Activated T-cell treated with anti-CD3 and anti-CD28 coated beads, Interleukin-2, amount 50 U/mL, for 24 hours (primary cell): ENCODE measurements around the gene OLFML2A.

Source experiments
- DNase-seq: peaks from one replicate; pipeline ENCODE4 v3.0.0-alpha.2; 2020
- H3K27ac Mint-ChIP-seq: 2 replicates; pipeline ENCODE4 v1.8.0; 2020; ENCODE audit warnings: mild to moderate bottlenecking, mixed read lengths
- H3K27me3 Mint-ChIP-seq: 2 replicates; pipeline ENCODE4 v1.8.0; 2020; ENCODE audit warnings: mixed read lengths
- H3K36me3 Mint-ChIP-seq: 2 replicates; pipeline ENCODE4 v1.8.0; 2020; ENCODE audit warnings: low read depth, mixed read lengths
- H3K4me1 Mint-ChIP-seq: 2 replicates; pipeline ENCODE4 v1.8.0; 2020; ENCODE audit warnings: low read depth, mixed read lengths
- H3K4me3 Mint-ChIP-seq: 2 replicates; pipeline ENCODE4 v1.8.0; 2020; ENCODE audit warnings: mild to moderate bottlenecking, moderate library complexity, mixed read lengths
- H3K9me3 Mint-ChIP-seq: 2 replicates; pipeline ENCODE4 v1.8.0; 2020; ENCODE audit warnings: mixed read lengths

OLFML2A gene

GRCh38 chr9:124779368-124780059 is 2.6 kb downstream of the OLFML2A start:
- Mint-ChIP-seq H3K4me1 (peaks cover 14% of the 10 kb centered on the region), H3K27ac (no peak overlapping the region), H3K27me3 (peaks cover 34% of the 10 kb centered on the region), H3K36me3 (no peaks in the 10 kb centered on the region), H3K9me3 (no peaks in the 10 kb centered on the region), H3K4me3 (no peak overlapping the region)
- peak; percentile 6 for DNase-seq

- Mint-ChIP-seq H3K9me3 (no peaks in the 10 kb centered on the region), H3K36me3 (no peaks in the 10 kb centered on the region), H3K4me3 (no peak overlapping the region), H3K27ac (no peak overlapping the region), H3K27me3 (peaks cover 29% of the 10 kb centered on the region), H3K4me1 (peaks cover 11% of the 10 kb centered on the region)
- peak; percentile 22 for DNase-seq
These were observed 3.3 kb downstream of the OLFML2A start for GRCh38 chr9:124780060-124780756.

DNA sequence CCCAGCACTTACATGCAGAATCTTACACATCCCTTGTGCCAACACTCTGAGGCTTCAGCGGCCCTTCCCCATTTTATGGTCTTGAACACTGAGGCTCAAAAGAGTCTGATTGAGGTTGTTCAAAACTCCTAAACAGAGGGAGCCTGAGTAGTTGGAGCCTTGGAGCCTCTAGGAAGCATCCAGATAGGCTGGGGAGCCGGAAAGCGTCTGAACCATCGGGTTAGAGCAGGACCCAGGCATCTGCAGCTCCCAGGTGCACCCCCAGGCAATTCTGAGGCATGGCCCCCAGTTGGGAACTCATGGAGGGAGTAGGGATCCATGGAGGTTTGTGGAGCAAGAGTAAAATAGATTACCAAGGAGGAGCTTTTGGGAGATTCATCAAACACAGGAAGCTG is 3.8 kb downstream of the OLFML2A start:
- Mint-ChIP-seq H3K36me3 (no peaks in the 10 kb centered on the region), H3K27ac (no peak overlapping the region)

GRCh38 chr9:124781967-124782660 is 5.2 kb downstream of the OLFML2A start:
- Mint-ChIP-seq H3K9me3 (no peaks in the 10 kb centered on the region), H3K4me1 (no peaks in the 10 kb centered on the region), H3K27ac (no peak overlapping the region), H3K36me3 (no peaks in the 10 kb centered on the region), H3K27me3 (peaks cover 13% of the 10 kb centered on the region), H3K4me3 (no peak overlapping the region)
- DNase-seq: peak; percentile 16

More for the DNA sequence above, 3.8 kb downstream of the OLFML2A start:
- H3K4me1 Mint-ChIP-seq: peaks cover 10% of the 10 kb centered on the region
- peaks cover 23% of the 10 kb centered on the region for H3K27me3 Mint-ChIP-seq
- peak; percentile 2 for DNase-seq
- no peaks in the 10 kb centered on the region for H3K9me3 Mint-ChIP-seq
- H3K4me3 Mint-ChIP-seq: no peak overlapping the region

GRCh38 chr9:124782661-124783574 is 6.0 kb downstream of the OLFML2A start:
- no peaks in the 10 kb centered on the region for H3K4me1 Mint-ChIP-seq
- DNase-seq: peak; percentile 18
- H3K36me3 Mint-ChIP-seq: no peaks in the 10 kb centered on the region
- H3K27ac Mint-ChIP-seq: no peak overlapping the region
- H3K9me3 Mint-ChIP-seq: no peaks in the 10 kb centered on the region
- peaks cover 7% of the 10 kb centered on the region for H3K27me3 Mint-ChIP-seq
- no peak overlapping the region for H3K4me3 Mint-ChIP-seq

DNA sequence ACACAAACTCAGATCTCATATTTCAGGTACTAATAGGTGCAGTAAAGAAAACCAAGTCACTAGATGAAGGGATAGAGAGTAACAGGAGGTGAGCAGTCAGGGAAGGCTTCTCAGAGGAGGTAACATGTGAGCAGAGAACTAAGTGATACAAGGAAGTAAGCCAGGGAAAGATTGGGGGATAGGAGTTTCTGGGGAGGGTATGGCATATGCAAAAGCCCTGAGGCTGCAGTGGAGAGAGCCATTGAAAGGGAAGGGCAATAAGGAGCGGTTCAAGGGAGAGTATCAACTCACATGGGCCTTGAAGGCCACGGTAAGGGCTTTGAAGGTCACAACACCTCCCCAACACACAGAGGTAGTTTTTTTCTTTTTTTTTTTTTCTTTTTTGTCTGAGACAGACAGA is 6.9 kb downstream of the OLFML2A start:
- DNase-seq: no peak
- no peaks in the 10 kb centered on the region for H3K36me3 Mint-ChIP-seq
- no peak overlapping the region for H3K4me3 Mint-ChIP-seq
- no peaks in the 10 kb centered on the region for H3K4me1 Mint-ChIP-seq
- no peak overlapping the region for H3K27ac Mint-ChIP-seq
- peaks cover 4% of the 10 kb centered on the region for H3K27me3 Mint-ChIP-seq
- H3K9me3 Mint-ChIP-seq: no peaks in the 10 kb centered on the region

- no peaks in the 10 kb centered on the region for H3K36me3 Mint-ChIP-seq
- no peak for DNase-seq
- no peak overlapping the region for H3K4me3 Mint-ChIP-seq
- H3K27ac Mint-ChIP-seq: no peak overlapping the region
- H3K4me1 Mint-ChIP-seq: no peaks in the 10 kb centered on the region
- H3K9me3 Mint-ChIP-seq: no peaks in the 10 kb centered on the region
- no peaks in the 10 kb centered on the region for H3K27me3 Mint-ChIP-seq
These were observed 7.6 kb downstream of the OLFML2A start for GRCh38 chr9:124784509-124784908.

DNA sequence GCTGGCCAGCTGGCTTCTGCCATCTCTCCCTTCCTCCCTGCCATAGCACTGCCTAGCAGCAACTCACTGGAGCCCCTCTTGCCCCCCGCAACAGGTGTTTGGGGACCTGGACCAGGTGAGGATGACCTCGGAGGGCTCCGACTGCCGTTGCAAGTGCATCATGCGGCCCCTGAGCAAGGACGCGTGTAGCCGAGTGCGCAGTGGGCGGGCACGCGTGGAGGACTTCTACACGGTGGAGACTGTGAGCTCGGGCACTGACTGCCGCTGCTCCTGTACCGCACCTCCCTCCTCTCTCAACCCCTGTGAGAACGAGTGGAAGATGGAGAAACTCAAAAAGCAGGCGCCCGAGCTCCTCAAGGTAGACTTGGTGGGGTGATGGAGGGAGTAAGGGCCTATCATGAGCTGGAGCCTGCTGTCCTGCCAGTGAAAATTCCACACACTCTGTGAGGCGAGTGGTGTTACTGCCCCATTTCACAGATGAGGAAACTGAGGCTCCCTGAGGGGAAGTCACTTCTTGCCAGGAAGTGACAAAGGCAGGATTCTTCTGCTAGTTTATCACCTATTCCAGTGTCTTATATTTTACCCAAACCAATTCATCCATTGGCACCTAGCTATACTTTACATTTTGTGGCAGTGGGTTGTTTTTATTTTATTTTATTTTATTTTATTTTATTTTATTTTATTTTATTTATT is 10.1 kb downstream of the OLFML2A start:
- H3K4me3 Mint-ChIP-seq: no peak overlapping the region
- no peak for DNase-seq
- peaks cover 4% of the 10 kb centered on the region for H3K27me3 Mint-ChIP-seq
- H3K27ac Mint-ChIP-seq: no peak overlapping the region
- H3K4me1 Mint-ChIP-seq: no peaks in the 10 kb centered on the region
- H3K36me3 Mint-ChIP-seq: no peaks in the 10 kb centered on the region
- H3K9me3 Mint-ChIP-seq: no peaks in the 10 kb centered on the region

DNA sequence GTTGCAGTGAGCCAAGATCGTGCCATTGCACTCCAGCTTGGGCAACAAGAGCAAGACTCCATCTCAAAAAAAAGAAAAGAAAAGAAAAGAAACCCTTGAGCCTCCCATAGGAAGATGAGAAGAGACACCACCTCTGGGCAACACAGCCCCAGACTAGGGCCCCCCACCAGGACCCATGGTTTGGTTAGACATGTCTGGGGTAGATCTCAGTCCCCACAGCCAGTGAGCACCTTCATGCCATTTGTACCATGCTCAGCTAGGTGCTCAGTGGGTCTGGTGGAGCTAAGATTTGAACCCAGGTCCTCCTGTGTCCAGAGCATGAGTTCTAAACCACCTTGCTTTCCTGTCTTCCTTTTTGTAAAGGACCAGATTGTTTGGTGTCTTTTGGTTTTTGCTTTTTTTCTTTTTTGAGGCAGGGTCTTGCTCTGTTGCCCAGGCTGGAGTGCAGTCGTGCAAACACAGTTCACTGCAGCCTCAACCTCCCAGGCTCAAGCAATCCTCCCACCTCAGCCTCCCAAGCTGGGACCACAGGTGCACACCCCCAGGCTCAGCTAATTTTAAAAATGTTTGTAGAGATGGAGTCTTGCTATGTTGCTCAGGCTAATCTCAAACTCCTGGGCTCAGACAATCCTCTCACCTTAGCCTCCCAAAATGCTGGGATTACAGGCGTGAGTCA is 11.7 kb downstream of the OLFML2A start:
- peaks cover 16% of the 10 kb centered on the region for H3K27me3 Mint-ChIP-seq
- no peak for DNase-seq
- no peak overlapping the region for H3K4me3 Mint-ChIP-seq
- H3K36me3 Mint-ChIP-seq: no peaks in the 10 kb centered on the region
- H3K27ac Mint-ChIP-seq: no peak overlapping the region
- H3K9me3 Mint-ChIP-seq: no peaks in the 10 kb centered on the region
- no peaks in the 10 kb centered on the region for H3K4me1 Mint-ChIP-seq

DNA sequence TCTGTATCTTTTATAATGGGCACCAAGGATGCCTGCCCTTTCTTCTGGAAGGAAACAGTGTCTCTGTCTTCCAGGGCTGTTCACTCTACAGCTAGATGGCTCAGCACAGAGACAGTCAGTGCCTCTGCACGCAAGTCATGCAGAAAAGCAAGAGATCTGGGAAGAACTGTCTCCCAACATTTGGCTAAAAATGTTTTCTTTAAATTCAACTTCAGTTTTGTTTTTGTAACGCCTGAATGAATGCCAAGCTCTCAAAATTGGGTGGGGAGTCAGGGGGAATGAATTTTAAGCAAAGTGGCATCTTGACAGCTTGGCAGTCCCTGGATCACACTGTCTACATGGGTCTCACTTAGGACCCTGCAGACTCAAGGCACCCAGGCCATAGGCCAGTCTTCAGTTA is 12.6 kb downstream of the OLFML2A start:
- Mint-ChIP-seq H3K27me3 (peaks cover 20% of the 10 kb centered on the region), H3K4me1 (no peaks in the 10 kb centered on the region), H3K4me3 (no peak overlapping the region)

DNA sequence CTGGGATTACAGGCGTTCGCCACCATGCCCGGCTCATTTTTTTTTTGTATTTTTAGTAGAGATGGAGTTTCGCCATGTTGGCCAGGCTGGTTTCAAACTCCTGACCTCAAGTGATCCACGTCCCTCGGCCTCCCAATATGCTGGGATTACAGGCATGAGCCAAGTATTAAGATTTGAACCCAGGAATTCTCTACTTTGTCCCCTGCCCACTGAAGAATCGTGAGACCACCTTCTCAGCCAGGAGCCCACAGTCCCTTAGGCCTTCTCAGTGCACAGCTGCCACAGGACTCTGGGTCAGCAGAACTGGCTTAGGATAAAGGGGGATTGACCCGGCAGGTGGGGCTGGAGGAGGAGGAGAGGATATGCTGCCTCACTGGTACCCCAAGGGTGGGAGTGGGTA is 13.4 kb downstream of the OLFML2A start:
- H3K9me3 Mint-ChIP-seq: no peaks in the 10 kb centered on the region
- peaks cover 20% of the 10 kb centered on the region for H3K27me3 Mint-ChIP-seq
- H3K4me1 Mint-ChIP-seq: no peaks in the 10 kb centered on the region
- H3K27ac Mint-ChIP-seq: no peak overlapping the region
- DNase-seq: no peak
- no peak overlapping the region for H3K4me3 Mint-ChIP-seq
- H3K36me3 Mint-ChIP-seq: no peaks in the 10 kb centered on the region

More for the DNA sequence above, 12.6 kb downstream of the OLFML2A start:
- no peak for DNase-seq
- Mint-ChIP-seq H3K27ac (no peak overlapping the region), H3K9me3 (no peaks in the 10 kb centered on the region), H3K36me3 (no peaks in the 10 kb centered on the region)

GRCh38 chr9:124790801-124791505 is 14.0 kb downstream of the OLFML2A start:
- Mint-ChIP-seq H3K9me3 (no peaks in the 10 kb centered on the region), H3K36me3 (no peaks in the 10 kb centered on the region), H3K27ac (no peak overlapping the region), H3K27me3 (peaks cover 20% of the 10 kb centered on the region), H3K4me1 (no peaks in the 10 kb centered on the region), H3K4me3 (no peak overlapping the region)
- no peak for DNase-seq
